OCI-LY1 (cell line): ENCODE data around the gene IPCEF1.

Source experiments
- EZH2 ChIP-seq: fragments of 200-600 bp; sonication (generic), shearing (Covaris generic); IDR thresholded peaks from 2 replicates; pipeline ENCODE4 v1.8.0; 2017; ENCODE audit warnings: borderline replicate concordance, mixed run types, mild to moderate bottlenecking, antibody characterized with exemption, low read length, moderate library complexity, mixed read lengths
- TF ChIP-seq, protein P1 (sequence below): fragments of 200-600 bp; sonication (generic), shearing (Covaris generic); IDR thresholded peaks from 2 replicates; pipeline ENCODE4 v1.5.1; 2017; ENCODE audit warnings: mild to moderate bottlenecking, antibody characterized with exemption, low read length, moderate library complexity, mixed read lengths

DNA sequence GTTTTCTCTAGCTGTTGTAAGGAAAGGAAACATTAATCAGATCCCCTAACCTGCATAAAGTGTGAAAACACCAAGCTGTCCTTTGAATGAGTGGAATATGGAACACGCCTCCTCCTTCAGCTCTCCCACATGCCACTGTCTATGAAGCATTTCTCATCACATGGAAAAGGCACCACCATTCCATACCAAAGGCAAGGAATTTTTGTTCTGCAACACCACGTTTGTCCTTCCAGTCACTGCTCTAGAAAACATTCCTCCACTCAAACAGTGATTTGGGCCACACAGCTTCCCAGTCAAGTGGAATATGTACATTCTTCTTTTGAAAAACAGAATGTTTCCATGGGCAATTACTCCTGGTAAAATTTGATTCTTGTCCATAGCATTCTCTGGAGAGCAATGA lies 197.5 kb downstream of the IPCEF1 start:
- TF ChIP-seq, protein P1, sequence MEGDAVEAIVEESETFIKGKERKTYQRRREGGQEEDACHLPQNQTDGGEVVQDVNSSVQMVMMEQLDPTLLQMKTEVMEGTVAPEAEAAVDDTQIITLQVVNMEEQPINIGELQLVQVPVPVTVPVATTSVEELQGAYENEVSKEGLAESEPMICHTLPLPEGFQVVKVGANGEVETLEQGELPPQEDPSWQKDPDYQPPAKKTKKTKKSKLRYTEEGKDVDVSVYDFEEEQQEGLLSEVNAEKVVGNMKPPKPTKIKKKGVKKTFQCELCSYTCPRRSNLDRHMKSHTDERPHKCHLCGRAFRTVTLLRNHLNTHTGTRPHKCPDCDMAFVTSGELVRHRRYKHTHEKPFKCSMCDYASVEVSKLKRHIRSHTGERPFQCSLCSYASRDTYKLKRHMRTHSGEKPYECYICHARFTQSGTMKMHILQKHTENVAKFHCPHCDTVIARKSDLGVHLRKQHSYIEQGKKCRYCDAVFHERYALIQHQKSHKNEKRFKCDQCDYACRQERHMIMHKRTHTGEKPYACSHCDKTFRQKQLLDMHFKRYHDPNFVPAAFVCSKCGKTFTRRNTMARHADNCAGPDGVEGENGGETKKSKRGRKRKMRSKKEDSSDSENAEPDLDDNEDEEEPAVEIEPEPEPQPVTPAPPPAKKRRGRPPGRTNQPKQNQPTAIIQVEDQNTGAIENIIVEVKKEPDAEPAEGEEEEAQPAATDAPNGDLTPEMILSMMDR: no peak
- TF ChIP-seq EZH2: no peak
